ENCODE data around the gene ARPC5. TPM values are rescaled to one million over a fixed set of nuclear protein-coding genes. Genes with fewer than 3 reads are reported as not detected.

The ARPC5 gene
- total and polyA plus RNA-seq, 4 donors, result 165 to 266 (median 188) TPM

DNA sequence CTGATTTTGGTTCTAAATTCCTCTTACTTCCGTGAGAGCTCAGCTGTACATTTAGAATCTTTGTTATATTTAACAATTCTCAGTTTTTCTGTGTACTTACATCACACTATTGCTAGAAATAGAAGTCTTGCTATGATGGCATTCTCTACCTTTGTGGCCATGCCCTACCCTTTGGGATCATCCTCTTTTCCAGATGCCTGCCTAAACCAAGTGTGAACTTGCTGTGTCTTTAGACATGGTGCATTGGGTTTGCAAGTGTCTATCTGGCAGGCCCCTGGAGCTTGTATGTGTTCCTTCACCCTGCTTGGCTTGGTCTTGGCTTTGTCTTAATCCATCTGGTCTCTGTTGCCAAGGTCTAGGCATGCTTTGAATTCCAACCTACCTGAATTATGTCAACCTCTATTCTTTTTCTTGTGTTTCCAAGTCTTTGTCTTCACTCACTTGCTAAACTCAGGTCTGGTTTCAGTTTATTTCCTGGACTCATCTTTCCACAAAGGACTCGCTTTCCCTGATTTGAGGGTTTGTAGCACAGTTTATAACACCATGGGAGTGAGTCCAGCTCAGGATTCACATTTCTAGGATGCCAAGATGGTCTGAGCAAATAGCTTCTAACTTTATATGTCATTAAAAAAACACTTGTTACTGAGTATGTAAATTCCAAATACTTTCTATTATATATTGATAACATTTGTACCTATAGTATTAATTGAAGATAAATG lies 38.2 kb upstream of the ARPC5 start:
- ATAC-seq (ENCODE audit: insufficient read depth, low FRiP score) (no peak), DNase-seq (no peak)
- 97 to 99% methylated on average over 2 of the region's 2 CpGs for WGBS, 2 donors
- no peak overlapping the region for H3K9ac ChIP-seq (ENCODE audit: insufficient read depth in 1 of 2, low read length in 2 of 2)
- H3K36me3 ChIP-seq (ENCODE audit: control insufficient read depth in 4 of 4, insufficient read depth in 4 of 4, low read length in 4 of 4), result no peaks in the 10 kb centered on the region
- H3K4me3 ChIP-seq, result no peak overlapping the region
- H3K4me1 ChIP-seq (ENCODE audit: control insufficient read depth in 5 of 5, insufficient read depth in 5 of 5, low read length in 5 of 5), result peaks cover 0 to 17% (median 0%) of the 10 kb centered on the region in 5 donors
- no peaks in the 10 kb centered on the region for H3K9me3 ChIP-seq (ENCODE audit: control insufficient read depth in 4 of 4, insufficient read depth in 3 of 4, low read length in 3 of 4)
- TF ChIP-seq, protein P1, sequence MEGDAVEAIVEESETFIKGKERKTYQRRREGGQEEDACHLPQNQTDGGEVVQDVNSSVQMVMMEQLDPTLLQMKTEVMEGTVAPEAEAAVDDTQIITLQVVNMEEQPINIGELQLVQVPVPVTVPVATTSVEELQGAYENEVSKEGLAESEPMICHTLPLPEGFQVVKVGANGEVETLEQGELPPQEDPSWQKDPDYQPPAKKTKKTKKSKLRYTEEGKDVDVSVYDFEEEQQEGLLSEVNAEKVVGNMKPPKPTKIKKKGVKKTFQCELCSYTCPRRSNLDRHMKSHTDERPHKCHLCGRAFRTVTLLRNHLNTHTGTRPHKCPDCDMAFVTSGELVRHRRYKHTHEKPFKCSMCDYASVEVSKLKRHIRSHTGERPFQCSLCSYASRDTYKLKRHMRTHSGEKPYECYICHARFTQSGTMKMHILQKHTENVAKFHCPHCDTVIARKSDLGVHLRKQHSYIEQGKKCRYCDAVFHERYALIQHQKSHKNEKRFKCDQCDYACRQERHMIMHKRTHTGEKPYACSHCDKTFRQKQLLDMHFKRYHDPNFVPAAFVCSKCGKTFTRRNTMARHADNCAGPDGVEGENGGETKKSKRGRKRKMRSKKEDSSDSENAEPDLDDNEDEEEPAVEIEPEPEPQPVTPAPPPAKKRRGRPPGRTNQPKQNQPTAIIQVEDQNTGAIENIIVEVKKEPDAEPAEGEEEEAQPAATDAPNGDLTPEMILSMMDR (IDR thresholded peaks at IDR 0.05; ENCODE audit: control extremely low read depth, extremely low read depth), result no peak
- H3K27me3 ChIP-seq (ENCODE audit: control insufficient read depth in 3 of 3, insufficient read depth in 3 of 3, low read length in 2 of 3), result no peaks in the 10 kb centered on the region
- H3K27ac ChIP-seq (ENCODE audit: low read depth in 1 of 2, low read length in 1 of 2), result no peak overlapping the region

DNA sequence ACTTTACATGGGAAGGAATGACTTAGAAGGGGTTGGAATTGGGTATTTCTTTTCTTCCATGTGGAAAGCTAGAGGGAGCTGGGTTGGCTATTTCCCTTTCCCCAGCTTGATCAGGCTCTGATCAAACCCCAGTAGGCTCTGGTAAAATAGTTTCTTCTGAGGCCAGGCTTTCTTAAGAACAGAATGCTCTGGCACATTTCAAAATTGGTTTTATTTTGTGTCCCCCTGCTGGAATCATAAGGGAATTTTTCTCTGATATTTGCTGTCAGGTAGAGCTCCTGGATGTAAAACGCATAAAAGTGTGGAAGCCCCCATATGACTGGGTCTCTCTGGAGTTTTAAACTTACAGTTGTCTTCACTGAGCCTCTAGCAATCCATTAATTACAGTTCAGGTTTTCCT lies 34.6 kb upstream of the ARPC5 start:
- TF ChIP-seq, protein P1 (IDR thresholded peaks at IDR 0.05; ENCODE audit: control extremely low read depth, extremely low read depth), result no peak
- H3K36me3 ChIP-seq (ENCODE audit: control insufficient read depth in 4 of 4, insufficient read depth in 4 of 4, low read length in 4 of 4), result no peaks in the 10 kb centered on the region
- no peak overlapping the region for H3K4me3 ChIP-seq
- ATAC-seq (ENCODE audit: insufficient read depth, low FRiP score) (no peak), DNase-seq (no peak)
- no peak overlapping the region for H3K9ac ChIP-seq (ENCODE audit: insufficient read depth in 1 of 2, low read length in 2 of 2)
- no peaks in the 10 kb centered on the region for H3K9me3 ChIP-seq (ENCODE audit: control insufficient read depth in 4 of 4, insufficient read depth in 3 of 4, low read length in 3 of 4)
- no peak overlapping the region for H3K27ac ChIP-seq (ENCODE audit: low read depth in 1 of 2, low read length in 1 of 2)
- H3K27me3 ChIP-seq (ENCODE audit: control insufficient read depth in 3 of 3, insufficient read depth in 3 of 3, low read length in 2 of 3), result no peaks in the 10 kb centered on the region
- H3K4me1 ChIP-seq (ENCODE audit: control insufficient read depth in 5 of 5, insufficient read depth in 5 of 5, low read length in 5 of 5), result peaks cover 0 to 12% (median 0%) of the 10 kb centered on the region in 5 donors
- WGBS, 2 donors, result 96 to 100% methylated on average over 1 of the region's 1 CpG

DNA sequence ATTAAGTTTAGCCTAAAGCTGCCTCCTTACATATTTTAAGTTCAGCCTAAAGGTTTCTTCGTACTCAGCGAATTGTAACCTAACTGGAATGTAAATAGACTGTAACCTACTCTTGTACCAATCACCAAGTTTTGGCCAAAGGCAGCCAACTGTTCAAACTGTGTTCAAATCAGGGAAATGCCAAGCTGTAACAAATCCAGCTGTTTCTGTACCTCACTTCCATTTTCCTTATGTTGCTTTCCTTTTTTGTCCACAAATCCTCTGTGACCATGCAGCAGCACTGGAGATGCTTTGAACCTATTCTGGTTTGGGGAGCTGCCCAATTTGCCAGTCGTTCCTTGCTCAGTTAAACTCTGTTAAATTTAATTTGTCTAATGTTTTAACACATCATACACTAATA lies 20.8 kb upstream of the ARPC5 start:
- Histone ChIP-seq H3K27ac (ENCODE audit: low read depth in 1 of 2, low read length in 1 of 2) (no peak overlapping the region), H3K4me3 (no peak overlapping the region), H3K9ac (ENCODE audit: insufficient read depth in 1 of 2, low read length in 2 of 2) (no peak overlapping the region), H3K4me1 (ENCODE audit: control insufficient read depth in 5 of 5, insufficient read depth in 5 of 5, low read length in 5 of 5) (peaks cover 0 to 30% (median 0%) of the 10 kb centered on the region in 5 donors), H3K27me3 (ENCODE audit: control insufficient read depth in 3 of 3, insufficient read depth in 3 of 3, low read length in 2 of 3) (no peaks in the 10 kb centered on the region), H3K36me3 (ENCODE audit: control insufficient read depth in 4 of 4, insufficient read depth in 4 of 4, low read length in 4 of 4) (no peaks in the 10 kb centered on the region), H3K9me3 (ENCODE audit: control insufficient read depth in 4 of 4, insufficient read depth in 3 of 4, low read length in 3 of 4) (no peaks in the 10 kb centered on the region)
- TF ChIP-seq, protein P1 (IDR thresholded peaks at IDR 0.05; ENCODE audit: control extremely low read depth, extremely low read depth), result no peak
- DNase-seq (no peak), ATAC-seq (ENCODE audit: insufficient read depth, low FRiP score) (no peak)
- WGBS, 2 donors, result 87 to 92% methylated on average over 3 of the region's 3 CpGs
